ENCODE data around the gene CDK5RAP2.

- TF ChIP-seq EP300 (IDR thresholded peaks at IDR 0.05; ENCODE audit: borderline replicate concordance), result no peak
- TF ChIP-seq YY1 (IDR thresholded peaks at IDR 0.05; ENCODE audit: low read depth), result no peak
- no peak for TF ChIP-seq ZBTB7A (IDR thresholded peaks at IDR 0.05; ENCODE audit: low read depth)
- no peak for TF ChIP-seq USF1 (IDR thresholded peaks at IDR 0.05)
- TF ChIP-seq MAX (IDR thresholded peaks at IDR 0.05), result no peak
- no peak for TF ChIP-seq FOXM1 (IDR thresholded peaks at IDR 0.05; ENCODE audit: borderline replicate concordance, low read depth)
Measured at GRCh38 chr9:120385606-120386389, 194.2 kb downstream of the CDK5RAP2 start.
